ENCODE results near the gene XIRP2. TPM values are rescaled to one million over a fixed set of nuclear protein-coding genes. Genes with fewer than 3 reads are reported as not detected.

Gene XIRP2
- total and polyA plus RNA-seq, 7 experiments from 2014 or later = not detected

GRCh38 chr2:166926657-166927056, 38.4 kb downstream of the XIRP2 start:
- Mint-ChIP-seq H3K27ac (no peak overlapping the region), H3K27me3 (no peaks in the 10 kb centered on the region), H3K4me3 (no peak overlapping the region), H3K4me1 (no peaks in the 10 kb centered on the region), H3K9me3 (peaks cover 0 to 1% (median 0%) of the 10 kb centered on the region in 11 donors), H3K36me3 (no peaks in the 10 kb centered on the region)
- no peak for ATAC-seq
- H3K27me3 ChIP-seq (ENCODE audit: control insufficient read depth in 2 of 2, insufficient read depth in 2 of 2, low read length in 2 of 2) = no peaks in the 10 kb centered on the region
- ChIA-PET POLR2A (no interaction called here), CTCF (no interaction called here)
- DNase-seq = no peak
- H3K9me3 ChIP-seq (ENCODE audit: control insufficient read depth in 2 of 3, low read length in 3 of 3) = no peaks in the 10 kb centered on the region
- no peaks in the 10 kb centered on the region for H3K36me3 ChIP-seq (ENCODE audit: control insufficient read depth in 2 of 3, insufficient read depth in 3 of 3, low read length in 3 of 3)
- intact Hi-C loops (cut with micrococcal nuclease) = no loop called here
- H3K4me3 ChIP-seq (ENCODE audit: low read length) = no peak overlapping the region
- no peaks in the 10 kb centered on the region for H3K4me1 ChIP-seq (ENCODE audit: control insufficient read depth in 2 of 2, insufficient read depth in 2 of 2, low read length in 2 of 2)
- no peak overlapping the region for H3K27ac ChIP-seq (ENCODE audit: low read depth, low read length)

DNA sequence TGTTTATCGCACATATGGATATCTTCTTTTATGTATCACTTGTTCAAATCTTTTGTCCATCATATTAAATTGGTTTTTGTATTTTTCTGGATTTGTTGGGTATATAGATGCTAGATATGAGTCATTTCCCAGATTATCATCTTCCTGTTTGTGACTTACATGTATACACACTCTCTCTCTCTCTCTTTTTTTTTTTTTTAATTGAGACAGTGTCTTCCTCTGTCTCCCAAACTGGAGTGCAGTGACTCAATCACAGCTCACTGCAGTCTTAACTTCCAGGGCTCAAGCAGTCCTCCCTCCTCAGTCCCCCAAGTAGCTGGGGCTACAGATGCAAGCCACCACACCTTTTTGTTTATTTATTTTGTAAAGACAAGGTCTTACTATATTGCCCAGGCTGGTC, 43.8 kb downstream of the XIRP2 start:
- no peak for ATAC-seq
- no peak overlapping the region for H3K27ac Mint-ChIP-seq
- peaks cover 0 to 10% (median 4%) of the 10 kb centered on the region in 11 donors for H3K9me3 Mint-ChIP-seq
- H3K4me3 Mint-ChIP-seq = no peak overlapping the region
- H3K4me3 ChIP-seq (ENCODE audit: low read length) = no peak overlapping the region
- H3K27me3 ChIP-seq (ENCODE audit: control insufficient read depth in 2 of 2, insufficient read depth in 2 of 2, low read length in 2 of 2) = no peaks in the 10 kb centered on the region
- no peak overlapping the region for H3K27ac ChIP-seq (ENCODE audit: low read depth, low read length)
- no peak for DNase-seq
- no peaks in the 10 kb centered on the region for H3K27me3 Mint-ChIP-seq
- no peaks in the 10 kb centered on the region for H3K4me1 Mint-ChIP-seq
- H3K36me3 Mint-ChIP-seq = no peaks in the 10 kb centered on the region
- H3K4me1 ChIP-seq (ENCODE audit: control insufficient read depth in 2 of 2, insufficient read depth in 2 of 2, low read length in 2 of 2) = no peaks in the 10 kb centered on the region
- H3K36me3 ChIP-seq (ENCODE audit: control insufficient read depth in 2 of 3, insufficient read depth in 3 of 3, low read length in 3 of 3) = no peaks in the 10 kb centered on the region
- intact Hi-C loops (cut with micrococcal nuclease) = no loop called here
- ChIA-PET CTCF (no interaction called here), POLR2A (no interaction called here)
- no peaks in the 10 kb centered on the region for H3K9me3 ChIP-seq (ENCODE audit: control insufficient read depth in 2 of 3, low read length in 3 of 3)

GRCh38 chr2:166934817-166935216, 46.5 kb downstream of the XIRP2 start:
- no peaks in the 10 kb centered on the region for H3K36me3 ChIP-seq (ENCODE audit: control insufficient read depth in 2 of 3, insufficient read depth in 3 of 3, low read length in 3 of 3)
- peaks cover 0 to 7% (median 0%) of the 10 kb centered on the region in 5 donors for H3K27me3 Mint-ChIP-seq
- intact Hi-C loops (cut with micrococcal nuclease) = no loop called here
- ATAC-seq = no peak
- ChIA-PET POLR2A (interaction anchor here (0.7 kb wide), 1 partner anchor 458 kb away, joined by 5 read pairs; no protein-coding TSS in a partner anchor), CTCF (no interaction called here)
- no peaks in the 10 kb centered on the region for H3K9me3 ChIP-seq (ENCODE audit: control insufficient read depth in 2 of 3, low read length in 3 of 3)
- no peak for DNase-seq
- H3K4me1 ChIP-seq (ENCODE audit: control insufficient read depth in 2 of 2, insufficient read depth in 2 of 2, low read length in 2 of 2) = no peaks in the 10 kb centered on the region
- no peak overlapping the region for H3K4me3 Mint-ChIP-seq
- H3K27ac Mint-ChIP-seq = no peak overlapping the region
- H3K27me3 ChIP-seq (ENCODE audit: control insufficient read depth in 2 of 2, insufficient read depth in 2 of 2, low read length in 2 of 2) = no peaks in the 10 kb centered on the region
- H3K4me3 ChIP-seq (ENCODE audit: low read length) = no peak overlapping the region
- H3K36me3 Mint-ChIP-seq = no peaks in the 10 kb centered on the region
- H3K9me3 Mint-ChIP-seq = peaks cover 0 to 22% (median 8%) of the 10 kb centered on the region in 11 donors
- H3K4me1 Mint-ChIP-seq = no peaks in the 10 kb centered on the region
- H3K27ac ChIP-seq (ENCODE audit: low read depth, low read length) = no peak overlapping the region

DNA sequence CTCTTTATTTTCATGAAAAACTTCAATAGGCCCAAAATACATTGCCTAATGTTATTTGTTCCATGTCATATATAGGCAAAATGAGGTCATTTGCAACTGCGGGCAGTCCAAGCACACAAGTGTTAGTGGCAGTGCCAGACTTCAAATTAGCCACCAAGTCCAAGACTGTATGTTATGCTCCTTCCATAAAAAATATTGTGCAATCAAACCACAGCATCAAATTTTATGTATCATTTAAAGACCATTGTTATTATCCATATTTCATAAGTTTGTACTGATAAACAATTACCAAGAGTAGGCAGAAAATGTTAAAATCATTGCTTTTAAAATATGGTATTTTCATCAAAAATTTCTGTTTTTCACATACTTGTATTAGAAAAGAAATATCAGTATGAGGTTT, 54.1 kb downstream of the XIRP2 start:
- peaks cover 0 to 19% (median 3%) of the 10 kb centered on the region in 11 donors for H3K9me3 Mint-ChIP-seq
- no peak overlapping the region for H3K4me3 ChIP-seq (ENCODE audit: low read length)

GRCh38 chr2:166944909-166945308, 56.6 kb downstream of the XIRP2 start:
- no peaks in the 10 kb centered on the region for H3K36me3 ChIP-seq (ENCODE audit: control insufficient read depth in 2 of 3, insufficient read depth in 3 of 3, low read length in 3 of 3)
- POLR2A ChIA-PET = no interaction called here
- Mint-ChIP-seq H3K27me3 (peaks cover 0 to 9% (median 0%) of the 10 kb centered on the region in 5 donors), H3K4me1 (no peaks in the 10 kb centered on the region), H3K9me3 (peaks cover 0 to 7% (median 2%) of the 10 kb centered on the region in 11 donors), H3K4me3 (no peak overlapping the region), H3K27ac (no peak overlapping the region), H3K36me3 (no peaks in the 10 kb centered on the region)
- H3K27me3 ChIP-seq (ENCODE audit: control insufficient read depth in 2 of 2, insufficient read depth in 2 of 2, low read length in 2 of 2) = no peaks in the 10 kb centered on the region
- no peak overlapping the region for H3K27ac ChIP-seq (ENCODE audit: low read depth, low read length)
- CTCF ChIA-PET = no interaction called here
- no peak for DNase-seq
- no peak overlapping the region for H3K4me3 ChIP-seq (ENCODE audit: low read length)
- H3K4me1 ChIP-seq (ENCODE audit: control insufficient read depth in 2 of 2, insufficient read depth in 2 of 2, low read length in 2 of 2) = no peaks in the 10 kb centered on the region
- no peak for ATAC-seq
- no peaks in the 10 kb centered on the region for H3K9me3 ChIP-seq (ENCODE audit: control insufficient read depth in 2 of 3, low read length in 3 of 3)
- intact Hi-C loops (cut with micrococcal nuclease) = no loop called here

More for the DNA sequence above, 54.1 kb downstream of the XIRP2 start:
- Histone ChIP-seq H3K27me3 (ENCODE audit: control insufficient read depth in 2 of 2, insufficient read depth in 2 of 2, low read length in 2 of 2) (no peaks in the 10 kb centered on the region), H3K4me1 (ENCODE audit: control insufficient read depth in 2 of 2, insufficient read depth in 2 of 2, low read length in 2 of 2) (no peaks in the 10 kb centered on the region), H3K9me3 (ENCODE audit: control insufficient read depth in 2 of 3, low read length in 3 of 3) (no peaks in the 10 kb centered on the region), H3K36me3 (ENCODE audit: control insufficient read depth in 2 of 3, insufficient read depth in 3 of 3, low read length in 3 of 3) (no peaks in the 10 kb centered on the region), H3K27ac (ENCODE audit: low read depth, low read length) (no peak overlapping the region)
- ChIA-PET POLR2A (no interaction called here), CTCF (no interaction called here)
- DNase-seq (no peak), ATAC-seq (no peak)
- intact Hi-C loops (cut with micrococcal nuclease) = no loop called here
- Mint-ChIP-seq H3K27ac (no peak overlapping the region), H3K4me1 (no peaks in the 10 kb centered on the region), H3K4me3 (no peak overlapping the region), H3K27me3 (peaks cover 0 to 12% (median 0%) of the 10 kb centered on the region in 5 donors), H3K36me3 (no peaks in the 10 kb centered on the region)

GRCh38 chr2:166957686-166958085, 69.4 kb downstream of the XIRP2 start:
- no peak for ATAC-seq
- H3K4me1 ChIP-seq (ENCODE audit: control insufficient read depth in 2 of 2, insufficient read depth in 2 of 2, low read length in 2 of 2) = no peaks in the 10 kb centered on the region
- intact Hi-C loops (cut with micrococcal nuclease) = no loop called here
- H3K4me3 ChIP-seq (ENCODE audit: low read length) = no peak overlapping the region
- no peak overlapping the region for H3K27ac ChIP-seq (ENCODE audit: low read depth, low read length)
- no peak for DNase-seq
- POLR2A ChIA-PET = no interaction called here
- Mint-ChIP-seq H3K36me3 (no peaks in the 10 kb centered on the region), H3K27me3 (no peaks in the 10 kb centered on the region), H3K9me3 (peaks cover 0 to 4% (median 0%) of the 10 kb centered on the region in 11 donors), H3K27ac (no peak overlapping the region), H3K4me1 (peaks cover 0 to 9% (median 4%) of the 10 kb centered on the region in 7 donors), H3K4me3 (no peak overlapping the region)
- no peaks in the 10 kb centered on the region for H3K27me3 ChIP-seq (ENCODE audit: control insufficient read depth in 2 of 2, insufficient read depth in 2 of 2, low read length in 2 of 2)
- no peaks in the 10 kb centered on the region for H3K9me3 ChIP-seq (ENCODE audit: control insufficient read depth in 2 of 3, low read length in 3 of 3)
- CTCF ChIA-PET = no interaction called here
- no peaks in the 10 kb centered on the region for H3K36me3 ChIP-seq (ENCODE audit: control insufficient read depth in 2 of 3, insufficient read depth in 3 of 3, low read length in 3 of 3)

DNA sequence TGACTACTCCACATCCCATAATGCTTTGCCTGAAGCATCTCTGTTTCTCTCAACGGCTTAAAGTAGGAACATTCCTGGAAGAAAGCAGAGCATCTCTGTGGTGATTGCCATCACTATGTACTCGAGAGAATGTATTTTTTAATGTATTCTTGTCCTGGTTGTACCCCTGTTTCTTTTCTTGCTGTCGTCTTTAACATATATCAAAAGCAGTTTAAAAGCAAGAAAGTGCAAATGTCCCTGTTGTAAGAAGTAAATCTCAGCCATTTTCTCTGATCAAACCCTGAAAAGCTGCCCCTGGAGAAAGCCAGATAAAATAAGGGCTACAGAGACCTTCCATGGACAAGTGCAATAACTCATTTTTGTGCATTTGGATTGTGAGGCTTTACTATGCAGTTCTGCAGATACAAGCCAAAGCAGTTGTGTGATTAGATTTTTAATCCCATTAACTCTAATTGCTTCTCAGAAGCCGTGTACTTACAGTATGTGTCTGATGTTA, 70.8 kb downstream of the XIRP2 start:
- no peak overlapping the region for H3K27ac Mint-ChIP-seq
- no peak overlapping the region for H3K4me3 Mint-ChIP-seq
- H3K36me3 Mint-ChIP-seq = no peaks in the 10 kb centered on the region
- peaks cover 0 to 9% (median 0%) of the 10 kb centered on the region in 5 donors for H3K27me3 Mint-ChIP-seq
- intact Hi-C loops (cut with micrococcal nuclease) = no loop called here
- peaks cover 0 to 4% (median 0%) of the 10 kb centered on the region in 11 donors for H3K9me3 Mint-ChIP-seq
- no peaks in the 10 kb centered on the region for H3K9me3 ChIP-seq (ENCODE audit: control insufficient read depth in 2 of 3, low read length in 3 of 3)
- no peaks in the 10 kb centered on the region for H3K4me1 ChIP-seq (ENCODE audit: control insufficient read depth in 2 of 2, insufficient read depth in 2 of 2, low read length in 2 of 2)
- H3K27ac ChIP-seq (ENCODE audit: low read depth, low read length) = no peak overlapping the region
- no peaks in the 10 kb centered on the region for H3K36me3 ChIP-seq (ENCODE audit: control insufficient read depth in 2 of 3, insufficient read depth in 3 of 3, low read length in 3 of 3)
- H3K4me1 Mint-ChIP-seq = peaks cover 0 to 9% (median 4%) of the 10 kb centered on the region in 7 donors
- CTCF ChIA-PET = no interaction called here
- no peaks in the 10 kb centered on the region for H3K27me3 ChIP-seq (ENCODE audit: control insufficient read depth in 2 of 2, insufficient read depth in 2 of 2, low read length in 2 of 2)
- H3K4me3 ChIP-seq (ENCODE audit: low read length) = no peak overlapping the region
- ATAC-seq = no peak
- no peak for DNase-seq
- POLR2A ChIA-PET = no interaction called here
